Activated CD4-positive, alpha-beta T cell treated with anti-CD3 and anti-CD28 coated beads for 1 hour (primary cell): ENCODE measurements around the gene GRM7.

ENCODE experiments used
- DNase-seq: peaks from one replicate; pipeline ENCODE4 v3.0.0-alpha.2; 2020

The GRM7 gene

GRCh38 chr3:7421065-7421464, 560.1 kb downstream of the GRM7 start:
- no peak for DNase-seq

DNA sequence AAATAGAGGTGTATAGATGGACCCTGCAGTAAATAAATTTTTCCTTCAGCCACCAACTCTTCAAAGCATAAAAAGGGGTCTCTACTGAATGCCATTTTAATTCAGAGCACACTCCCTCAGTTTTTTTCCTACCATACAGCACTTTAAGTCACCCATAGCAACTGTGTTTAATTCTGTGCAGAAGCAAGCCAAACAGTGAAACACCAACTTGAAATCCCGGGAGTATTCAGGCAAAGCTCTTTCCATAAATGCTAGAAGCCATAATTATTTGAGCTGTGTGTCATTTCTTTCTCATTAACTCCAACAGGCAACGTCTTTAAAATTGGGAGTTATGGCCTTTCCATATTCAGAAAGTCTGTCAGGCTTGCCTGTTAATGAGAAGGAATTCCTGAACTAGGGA, 562.1 kb downstream of the GRM7 start:
- DNase-seq: no peak

DNA sequence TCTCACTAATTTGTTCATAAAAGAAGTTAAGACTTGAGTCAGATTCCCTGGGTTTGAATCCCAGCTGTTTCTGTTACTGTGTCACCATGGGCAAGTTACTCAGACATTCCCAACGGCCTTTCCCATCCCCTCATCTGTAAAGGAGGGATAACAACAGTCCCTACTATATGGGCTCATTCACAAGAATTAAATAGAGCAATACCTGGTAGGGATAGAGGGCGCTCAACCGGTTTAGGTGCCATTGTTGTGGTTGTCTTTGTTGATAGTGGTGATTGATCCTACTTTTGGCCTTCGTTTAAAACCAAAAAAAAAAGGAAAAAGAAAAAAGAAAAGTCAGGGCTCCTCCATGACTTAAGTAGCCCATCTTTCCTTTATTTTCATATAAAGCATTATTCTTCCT, 563.1 kb downstream of the GRM7 start:
- DNase-seq: no peak

DNA sequence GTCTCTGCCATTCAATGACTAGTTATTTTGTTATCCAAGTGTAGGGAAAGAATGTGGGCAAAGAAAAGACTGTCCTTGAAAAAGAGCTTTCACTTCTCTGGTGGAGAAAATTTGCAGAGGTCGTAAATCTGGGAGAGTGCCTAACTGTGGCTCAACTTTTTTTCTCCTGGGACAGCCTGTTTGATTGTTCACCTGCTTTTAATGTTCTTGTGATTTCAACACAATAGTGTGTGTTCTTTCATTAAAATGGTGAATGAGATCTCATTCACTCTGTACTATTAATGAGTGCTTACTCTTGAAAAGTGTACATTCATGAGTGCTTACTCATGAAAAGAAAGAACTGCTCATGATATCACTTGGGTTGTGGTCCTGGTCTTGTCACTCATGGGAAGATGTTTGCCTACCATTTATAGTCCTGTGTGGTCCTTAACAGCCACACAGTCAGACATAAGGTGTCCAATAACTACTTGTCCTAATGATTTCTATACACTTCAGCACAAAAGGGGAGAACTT, 567.3 kb downstream of the GRM7 start:
- no peak for DNase-seq

GRCh38 chr3:7432610-7433009, 571.7 kb downstream of the GRM7 start:
- no peak for DNase-seq

- DNase-seq: no peak
Observed at GRCh38 chr3:7433073-7433472, 572.2 kb downstream of the GRM7 start.

GRCh38 chr3:7436542-7436941, 575.6 kb downstream of the GRM7 start:
- no peak for DNase-seq

DNA sequence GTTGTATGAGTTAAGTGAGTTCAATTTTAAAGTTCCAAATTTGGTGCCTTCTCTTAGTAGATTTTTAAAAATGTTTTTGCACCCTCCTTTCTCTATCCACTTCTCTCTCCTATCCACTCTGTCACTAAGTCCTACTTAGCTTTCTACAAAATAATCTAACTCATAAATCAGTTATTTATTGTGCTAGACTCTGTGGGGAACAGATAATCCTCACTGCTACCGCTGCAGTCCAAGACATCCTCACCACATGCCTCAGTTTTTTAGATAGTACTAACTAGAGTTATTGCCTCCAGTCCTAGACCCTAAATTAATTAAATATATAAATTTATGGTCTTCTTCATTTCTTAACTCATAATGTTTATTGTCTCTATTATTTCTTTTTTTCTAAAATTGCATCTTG, 576.3 kb downstream of the GRM7 start:
- DNase-seq: no peak

DNA sequence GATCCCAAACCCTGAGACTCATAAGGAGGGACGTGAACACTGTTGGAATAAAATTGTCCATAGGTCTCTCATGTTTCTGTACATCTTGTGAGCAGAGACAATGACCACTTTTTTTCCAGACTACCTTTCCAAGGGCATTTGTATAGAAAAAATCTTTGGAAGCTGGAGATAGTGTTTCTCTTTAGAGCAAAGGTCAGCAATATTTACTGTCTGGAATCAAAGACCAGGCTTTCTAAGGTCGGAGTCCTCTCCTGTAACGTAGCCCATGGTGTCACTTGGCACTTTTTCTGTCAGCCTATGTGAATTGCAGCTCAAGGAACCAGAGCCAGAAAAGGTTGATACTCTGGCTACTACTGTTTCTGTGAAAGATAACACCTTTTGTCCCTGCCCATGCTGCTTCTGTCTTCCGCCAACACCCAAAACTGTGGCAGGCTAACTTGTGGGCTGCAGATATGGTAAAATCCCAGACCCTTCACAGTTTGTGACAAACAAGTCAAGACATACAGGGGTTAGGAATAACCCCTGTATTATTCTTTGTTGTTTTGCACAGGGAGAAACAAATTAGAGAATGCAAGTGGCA, 578.3 kb downstream of the GRM7 start:
- DNase-seq: no peak

GRCh38 chr3:7444886-7445285, 584.0 kb downstream of the GRM7 start:
- DNase-seq: no peak

DNA sequence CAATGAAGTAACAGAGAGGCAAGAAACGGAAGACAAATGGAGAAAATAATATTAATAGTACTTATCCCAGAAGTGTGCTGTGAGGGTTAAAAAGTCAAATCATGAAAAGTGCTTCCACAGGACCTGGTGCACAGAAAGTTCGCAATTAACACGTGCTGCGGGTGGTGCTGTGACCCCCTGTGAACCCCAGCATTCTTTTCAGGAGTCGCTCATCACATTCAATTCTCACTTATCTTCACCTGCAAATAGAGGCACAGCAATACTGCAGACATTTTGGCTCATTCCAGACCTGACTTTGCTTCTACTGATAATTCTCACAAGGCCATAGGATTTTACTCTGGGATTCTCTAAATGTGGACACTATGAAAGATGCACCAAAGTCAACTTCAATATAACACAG, 584.4 kb downstream of the GRM7 start:
- no peak for DNase-seq

- no peak for DNase-seq
Observed at GRCh38 chr3:7447197-7447769, 586.4 kb downstream of the GRM7 start.

DNA sequence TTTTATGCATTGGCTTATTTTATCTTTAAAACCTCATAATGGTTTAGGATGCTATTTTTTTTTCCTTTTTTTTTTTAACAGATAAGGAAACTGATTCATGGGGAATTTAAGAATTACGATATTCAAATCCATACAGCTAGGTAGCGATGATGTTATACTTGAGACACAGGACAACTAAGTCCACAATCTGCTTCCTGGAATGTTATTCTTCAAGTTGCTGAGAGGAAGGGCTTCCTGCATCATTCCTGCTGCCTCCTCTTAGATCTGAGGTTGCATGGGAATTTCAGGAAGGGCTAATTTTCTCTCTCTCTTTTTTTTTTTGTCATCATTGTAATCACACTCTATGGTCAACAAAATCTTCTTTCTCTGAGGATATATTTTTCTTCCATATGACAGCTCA, 595.5 kb downstream of the GRM7 start:
- DNase-seq: no peak

DNA sequence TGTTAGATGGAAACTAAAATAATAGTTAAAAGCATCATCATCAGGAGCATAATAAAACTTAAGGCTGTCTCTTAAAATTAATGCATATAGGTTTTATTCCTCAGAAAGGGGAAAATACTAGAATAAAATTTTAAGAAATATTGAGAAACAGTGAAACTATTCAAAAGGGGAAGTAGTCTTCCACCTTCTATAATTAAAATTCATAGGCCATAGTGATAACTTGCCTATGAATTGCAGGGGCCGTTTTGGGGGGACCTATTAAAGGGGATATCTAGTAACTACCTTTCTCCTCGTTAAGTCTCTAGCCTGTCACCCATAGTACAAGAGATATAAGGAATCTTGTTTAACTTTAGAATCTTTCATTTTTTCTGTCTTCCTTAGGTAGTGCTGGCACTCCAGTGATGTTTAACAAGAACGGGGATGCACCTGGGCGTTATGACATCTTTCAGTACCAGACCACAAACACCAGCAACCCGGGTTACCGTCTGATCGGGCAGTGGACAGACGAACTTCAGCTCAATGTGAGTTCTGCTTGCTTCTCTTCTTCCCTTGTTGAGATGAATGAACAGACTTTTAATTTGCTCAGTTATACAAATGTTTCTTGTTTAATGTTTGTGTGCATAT, 600.4 kb downstream of the GRM7 start:
- DNase-seq: no peak

DNA sequence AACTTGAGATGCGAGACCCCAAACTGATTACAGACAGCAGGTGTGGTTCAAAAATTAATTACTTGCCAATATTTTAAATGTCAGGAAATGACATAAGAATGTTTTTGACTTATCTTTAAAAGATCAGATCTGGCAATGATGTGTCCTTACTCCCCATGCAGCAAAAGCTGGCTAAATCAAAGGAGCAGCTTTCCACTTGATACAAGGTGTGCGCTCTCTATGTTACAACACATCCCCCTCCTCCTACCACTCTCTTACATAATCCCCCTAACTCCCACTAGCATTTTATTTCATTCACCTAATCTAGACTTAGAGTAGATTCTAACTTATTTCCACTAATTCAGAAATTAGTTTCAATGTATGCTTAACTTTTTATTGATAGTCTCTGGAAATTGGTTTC, 609.0 kb downstream of the GRM7 start:
- DNase-seq: no peak

GRCh38 chr3:7484636-7485035, 623.7 kb downstream of the GRM7 start:
- DNase-seq: no peak

GRCh38 chr3:7487763-7488162, 626.8 kb downstream of the GRM7 start:
- no peak for DNase-seq

DNA sequence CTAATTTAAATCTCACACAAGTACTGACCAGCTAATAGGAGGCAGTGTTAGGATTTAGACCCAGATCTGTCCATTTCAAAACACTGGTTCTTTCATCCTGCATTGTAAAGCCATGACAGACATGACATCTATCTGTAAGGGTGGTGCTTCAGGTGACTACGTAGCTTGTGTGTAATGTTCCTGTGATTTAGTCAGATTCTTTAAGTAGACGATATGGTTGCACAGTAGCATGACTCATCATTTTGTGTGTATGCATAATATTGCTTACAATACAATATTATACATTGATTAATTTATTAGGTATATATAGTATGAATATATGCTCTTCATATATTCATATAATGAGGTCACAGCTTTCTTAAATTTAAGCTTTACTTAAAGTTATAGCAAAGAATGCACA, 628.5 kb downstream of the GRM7 start:
- DNase-seq: no peak

DNA sequence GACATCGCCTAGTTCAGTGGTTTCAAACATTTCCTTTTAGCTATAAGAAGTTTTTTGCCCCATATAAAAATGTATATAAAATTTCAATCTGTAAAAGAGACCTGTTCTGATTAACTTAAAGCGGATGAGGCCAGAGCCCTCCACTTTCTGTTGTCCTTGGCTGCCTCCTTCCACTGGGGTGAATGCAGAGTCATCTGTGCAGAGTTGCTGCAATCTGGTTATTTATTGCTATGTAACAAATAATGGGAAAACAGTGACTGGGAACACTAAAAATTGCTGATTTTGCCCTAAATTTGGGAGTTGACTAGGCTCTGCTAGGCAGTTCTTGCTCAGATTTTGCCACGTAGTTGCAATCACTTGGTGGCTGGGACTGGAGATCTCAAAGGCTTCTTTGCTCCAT, 637.8 kb downstream of the GRM7 start:
- DNase-seq: no peak

- DNase-seq: no peak
Observed at GRCh38 chr3:7503431-7503830, 642.5 kb downstream of the GRM7 start.

GRCh38 chr3:7504886-7505775, 644.2 kb downstream of the GRM7 start:
- DNase-seq: no peak

DNA sequence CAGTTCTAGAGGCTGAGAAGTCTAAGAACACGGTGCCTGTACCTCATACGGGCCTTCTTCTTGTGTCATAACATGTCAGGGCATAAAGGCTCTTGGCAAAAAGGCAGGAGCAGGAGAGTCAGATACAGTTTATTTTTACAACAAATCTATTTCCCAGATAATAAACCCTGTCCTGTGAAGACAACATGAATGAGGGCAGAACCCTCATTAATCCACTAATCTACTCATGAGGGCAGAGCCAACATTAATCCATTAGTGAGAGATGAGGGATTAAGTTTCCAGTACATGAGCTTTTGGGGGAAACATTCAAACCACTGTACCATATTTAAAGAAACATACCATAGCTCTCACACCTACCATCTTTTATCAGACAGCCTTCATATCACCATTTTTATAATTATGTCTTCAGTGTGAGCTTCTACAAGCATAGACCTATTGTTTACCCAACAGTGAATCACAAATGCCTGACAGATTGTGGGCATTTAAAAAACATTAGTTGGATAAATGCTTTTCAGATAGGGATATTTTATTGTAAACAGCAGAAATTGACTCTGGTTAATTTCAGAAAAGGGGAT, 645.8 kb downstream of the GRM7 start:
- DNase-seq: no peak

DNA sequence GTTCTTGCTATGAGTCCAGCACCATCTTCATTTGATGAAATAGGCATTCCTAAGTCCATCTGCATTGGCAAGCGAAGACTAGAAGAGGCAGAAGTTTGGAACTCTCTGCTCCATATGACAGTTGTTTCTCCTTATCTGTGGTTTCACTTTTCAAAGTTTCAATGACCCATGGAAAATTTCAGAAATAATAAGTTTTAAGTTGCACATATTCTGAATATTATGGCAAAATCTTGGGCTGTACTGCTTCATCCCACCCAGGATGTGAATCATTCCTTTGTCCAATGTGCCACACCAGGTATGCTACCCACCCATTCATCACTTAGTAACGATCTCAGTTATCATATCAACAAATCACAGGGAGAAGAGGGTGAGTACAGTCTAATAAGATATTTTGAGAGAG, 647.9 kb downstream of the GRM7 start:
- no peak for DNase-seq
